ENCODE results near the gene BAIAP2.

DNA sequence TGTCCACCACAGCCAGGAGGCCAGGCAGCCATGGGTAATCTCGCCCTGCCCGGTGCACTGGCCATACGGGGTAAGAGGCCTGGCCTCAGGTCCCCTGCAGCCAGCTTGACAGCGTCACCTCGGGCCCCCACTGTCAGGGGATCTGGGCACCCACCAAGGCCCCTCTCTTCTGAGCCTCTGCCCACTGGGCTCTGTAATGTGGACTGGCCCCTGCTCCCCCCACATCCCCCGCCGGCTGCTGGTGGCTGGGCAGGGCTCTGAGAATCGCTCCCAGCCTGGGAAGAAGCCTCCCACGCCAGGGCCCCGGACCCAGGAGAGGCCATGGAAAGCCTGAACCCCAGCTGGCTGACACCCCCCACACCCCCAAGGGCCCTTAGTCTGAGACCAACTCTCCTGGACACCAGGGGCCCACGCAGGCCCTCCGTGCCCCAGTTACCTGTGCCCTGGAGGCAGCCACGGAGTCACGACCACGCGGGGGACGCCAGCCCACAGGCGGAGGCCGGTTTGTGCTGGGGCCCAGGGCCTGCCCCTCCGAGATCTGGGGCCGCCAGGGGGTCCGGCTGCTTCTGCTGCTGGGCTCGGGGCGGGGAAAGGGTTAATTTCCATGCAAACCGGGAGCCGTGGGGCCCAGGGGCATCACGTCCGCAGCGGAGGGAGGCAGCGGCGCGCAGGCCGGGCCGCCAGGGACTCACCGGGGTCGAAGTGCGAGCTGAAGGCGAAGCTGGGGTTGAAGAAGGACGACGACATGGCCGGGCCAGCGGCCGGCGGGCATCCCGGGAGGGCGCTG is 130.5 kb downstream of the BAIAP2 start, which contains the start of gene PVALEF:
- TF ChIP-seq, protein P1, sequence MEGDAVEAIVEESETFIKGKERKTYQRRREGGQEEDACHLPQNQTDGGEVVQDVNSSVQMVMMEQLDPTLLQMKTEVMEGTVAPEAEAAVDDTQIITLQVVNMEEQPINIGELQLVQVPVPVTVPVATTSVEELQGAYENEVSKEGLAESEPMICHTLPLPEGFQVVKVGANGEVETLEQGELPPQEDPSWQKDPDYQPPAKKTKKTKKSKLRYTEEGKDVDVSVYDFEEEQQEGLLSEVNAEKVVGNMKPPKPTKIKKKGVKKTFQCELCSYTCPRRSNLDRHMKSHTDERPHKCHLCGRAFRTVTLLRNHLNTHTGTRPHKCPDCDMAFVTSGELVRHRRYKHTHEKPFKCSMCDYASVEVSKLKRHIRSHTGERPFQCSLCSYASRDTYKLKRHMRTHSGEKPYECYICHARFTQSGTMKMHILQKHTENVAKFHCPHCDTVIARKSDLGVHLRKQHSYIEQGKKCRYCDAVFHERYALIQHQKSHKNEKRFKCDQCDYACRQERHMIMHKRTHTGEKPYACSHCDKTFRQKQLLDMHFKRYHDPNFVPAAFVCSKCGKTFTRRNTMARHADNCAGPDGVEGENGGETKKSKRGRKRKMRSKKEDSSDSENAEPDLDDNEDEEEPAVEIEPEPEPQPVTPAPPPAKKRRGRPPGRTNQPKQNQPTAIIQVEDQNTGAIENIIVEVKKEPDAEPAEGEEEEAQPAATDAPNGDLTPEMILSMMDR (IDR thresholded peaks at IDR 0.05 in 4 of 5, conservative IDR thresholded peaks at IDR 0.05 in 1 of 5): no peak
- TF ChIP-seq POLR2A (IDR thresholded peaks at IDR 0.05): no peak

Data from gastrocnemius medialis (tissue), 4 donors.